ENCODE measurements around the gene ZNF841. TPM values are rescaled to one million over a fixed set of nuclear protein-coding genes. Genes with fewer than 3 reads are reported as not detected.

ZNF841 gene
- total RNA-seq, 1 donor from 2014 or later = 24.3 TPM

DNA sequence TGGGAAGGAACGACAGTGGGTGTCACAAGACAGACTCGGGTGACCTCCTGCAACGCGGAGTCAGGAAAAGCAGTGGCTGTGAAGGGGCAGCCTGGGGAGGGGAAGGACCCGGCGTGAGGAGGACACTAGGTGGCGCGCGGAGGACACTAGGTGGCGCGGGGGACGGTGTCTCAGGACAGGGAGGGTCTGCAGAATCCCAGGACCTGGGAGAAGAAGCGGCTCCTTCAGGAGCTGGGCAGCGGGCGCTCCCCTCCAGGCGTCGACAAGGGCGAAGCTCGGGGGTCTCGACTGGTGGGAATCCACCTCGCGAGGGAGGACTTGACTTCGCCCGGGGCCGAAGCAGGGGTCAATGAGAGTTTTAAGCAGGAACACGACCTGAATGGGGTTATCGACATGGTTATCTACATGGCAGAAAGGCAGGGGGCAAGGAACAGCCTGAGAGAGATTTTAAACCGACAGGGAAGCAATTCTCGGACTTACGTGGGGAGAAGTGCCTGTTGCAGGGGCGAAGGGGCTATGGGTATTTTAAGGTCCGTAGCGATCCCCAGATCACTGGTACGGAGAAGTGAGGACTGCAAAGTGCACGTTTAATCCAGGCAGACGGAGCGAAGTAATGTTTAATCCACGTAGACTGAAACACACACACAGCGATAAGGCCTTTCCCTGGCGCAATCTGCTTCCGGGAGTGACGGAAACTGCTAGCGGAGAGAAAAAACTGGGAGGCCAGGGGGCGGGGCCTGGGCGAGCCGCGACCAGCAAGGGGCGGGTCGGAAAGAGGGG lies 43.9 kb upstream of the ZNF841 start, which contains the start of gene ZNF616:
Gene ZNF616 (minus strand): TSS at position 687 of the 780 bp plus-strand sequence. CDS start 9,426 bp downstream, outside the sequence.
- DNase-seq (ENCODE audit: low spot score) = peak; percentile 98
- peak within 1 kb of the TSS; percentile 98 for H3K27ac Mint-ChIP-seq (ENCODE audit: unreplicated experiment)
- H3K4me1 Mint-ChIP-seq (ENCODE audit: low read depth) = peaks cover 20% of the 10 kb centered on the region
- peaks cover 30% of the 10 kb centered on the region for H3K9me3 Mint-ChIP-seq (ENCODE audit: low read depth)
- TF ChIP-seq, protein P1, sequence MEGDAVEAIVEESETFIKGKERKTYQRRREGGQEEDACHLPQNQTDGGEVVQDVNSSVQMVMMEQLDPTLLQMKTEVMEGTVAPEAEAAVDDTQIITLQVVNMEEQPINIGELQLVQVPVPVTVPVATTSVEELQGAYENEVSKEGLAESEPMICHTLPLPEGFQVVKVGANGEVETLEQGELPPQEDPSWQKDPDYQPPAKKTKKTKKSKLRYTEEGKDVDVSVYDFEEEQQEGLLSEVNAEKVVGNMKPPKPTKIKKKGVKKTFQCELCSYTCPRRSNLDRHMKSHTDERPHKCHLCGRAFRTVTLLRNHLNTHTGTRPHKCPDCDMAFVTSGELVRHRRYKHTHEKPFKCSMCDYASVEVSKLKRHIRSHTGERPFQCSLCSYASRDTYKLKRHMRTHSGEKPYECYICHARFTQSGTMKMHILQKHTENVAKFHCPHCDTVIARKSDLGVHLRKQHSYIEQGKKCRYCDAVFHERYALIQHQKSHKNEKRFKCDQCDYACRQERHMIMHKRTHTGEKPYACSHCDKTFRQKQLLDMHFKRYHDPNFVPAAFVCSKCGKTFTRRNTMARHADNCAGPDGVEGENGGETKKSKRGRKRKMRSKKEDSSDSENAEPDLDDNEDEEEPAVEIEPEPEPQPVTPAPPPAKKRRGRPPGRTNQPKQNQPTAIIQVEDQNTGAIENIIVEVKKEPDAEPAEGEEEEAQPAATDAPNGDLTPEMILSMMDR (IDR thresholded peaks at IDR 0.05) = peak; percentile 92
- H3K4me3 Mint-ChIP-seq (ENCODE audit: unreplicated experiment) = peak within 1 kb of the TSS; percentile 99
- H3K36me3 Mint-ChIP-seq (ENCODE audit: low read depth) = peaks cover 25% of the 10 kb centered on the region
- H3K27me3 Mint-ChIP-seq (ENCODE audit: low read depth) = no peaks in the 10 kb centered on the region

DNA sequence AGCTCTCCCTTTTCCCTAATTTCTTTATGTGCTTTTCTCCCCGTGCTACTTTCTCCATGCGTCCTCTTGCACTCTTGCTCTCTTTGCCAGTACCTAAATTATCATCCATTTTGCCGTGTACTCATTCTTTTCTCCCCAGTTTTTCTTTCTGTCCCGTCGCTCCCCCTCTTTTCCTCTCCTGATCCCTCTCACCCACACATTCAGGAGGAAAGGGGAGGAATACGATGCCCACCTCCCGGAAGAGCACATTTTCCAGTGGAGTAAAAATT lies 43.4 kb upstream of the ZNF841 start:
- H3K27ac Mint-ChIP-seq (ENCODE audit: unreplicated experiment) = peak overlapping the region; percentile 98
- peaks cover 30% of the 10 kb centered on the region for H3K36me3 Mint-ChIP-seq (ENCODE audit: low read depth)
- TF ChIP-seq, protein P1 (IDR thresholded peaks at IDR 0.05) = no peak
- no peaks in the 10 kb centered on the region for H3K27me3 Mint-ChIP-seq (ENCODE audit: low read depth)
- H3K4me1 Mint-ChIP-seq (ENCODE audit: low read depth) = peaks cover 20% of the 10 kb centered on the region
- H3K9me3 Mint-ChIP-seq (ENCODE audit: low read depth) = peaks cover 34% of the 10 kb centered on the region
- DNase-seq (ENCODE audit: low spot score) = no peak
- peak overlapping the region; percentile 99 for H3K4me3 Mint-ChIP-seq (ENCODE audit: unreplicated experiment)

DNA sequence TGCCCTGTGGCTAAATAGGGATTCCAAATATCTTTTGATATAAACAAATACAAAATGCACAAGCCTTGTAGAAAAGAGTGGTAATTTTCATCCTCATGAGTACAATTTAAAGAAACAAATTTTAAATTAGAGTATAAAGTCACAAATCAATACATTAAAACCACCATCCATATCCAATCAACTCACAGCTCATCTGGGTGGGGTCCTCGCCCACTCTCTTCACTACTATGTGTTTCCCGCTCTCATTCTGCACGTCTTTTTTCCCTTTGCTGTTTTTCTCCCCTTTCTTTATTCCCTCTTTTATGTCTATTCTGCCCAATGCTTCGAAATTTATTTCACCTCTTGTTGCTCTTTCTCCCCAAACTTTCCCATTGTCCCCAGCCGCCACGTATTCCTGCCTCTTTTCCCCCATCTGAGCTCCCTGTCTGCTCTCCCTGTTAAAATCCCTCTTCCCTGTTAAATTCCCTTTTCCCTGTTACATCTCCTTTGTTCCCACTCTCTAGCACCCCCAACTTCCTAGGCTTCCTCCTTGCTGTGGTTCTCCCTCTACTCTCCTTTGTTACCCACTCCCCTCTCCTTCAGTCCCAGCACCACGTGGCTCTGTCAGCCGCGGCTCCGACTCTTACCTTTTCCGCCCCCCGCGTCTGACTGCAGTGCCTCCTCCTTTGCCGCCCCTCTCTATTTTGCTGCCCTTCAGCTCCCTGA lies 42.9 kb upstream of the ZNF841 start:
- H3K36me3 Mint-ChIP-seq (ENCODE audit: low read depth) = peaks cover 32% of the 10 kb centered on the region
- peak overlapping the region; percentile 99 for H3K4me3 Mint-ChIP-seq (ENCODE audit: unreplicated experiment)
- peaks cover 20% of the 10 kb centered on the region for H3K4me1 Mint-ChIP-seq (ENCODE audit: low read depth)
- peaks cover 36% of the 10 kb centered on the region for H3K9me3 Mint-ChIP-seq (ENCODE audit: low read depth)
- no peaks in the 10 kb centered on the region for H3K27me3 Mint-ChIP-seq (ENCODE audit: low read depth)
- DNase-seq (ENCODE audit: low spot score) = no peak
- TF ChIP-seq, protein P1 (IDR thresholded peaks at IDR 0.05) = no peak
- peak overlapping the region; percentile 98 for H3K27ac Mint-ChIP-seq (ENCODE audit: unreplicated experiment)

DNA sequence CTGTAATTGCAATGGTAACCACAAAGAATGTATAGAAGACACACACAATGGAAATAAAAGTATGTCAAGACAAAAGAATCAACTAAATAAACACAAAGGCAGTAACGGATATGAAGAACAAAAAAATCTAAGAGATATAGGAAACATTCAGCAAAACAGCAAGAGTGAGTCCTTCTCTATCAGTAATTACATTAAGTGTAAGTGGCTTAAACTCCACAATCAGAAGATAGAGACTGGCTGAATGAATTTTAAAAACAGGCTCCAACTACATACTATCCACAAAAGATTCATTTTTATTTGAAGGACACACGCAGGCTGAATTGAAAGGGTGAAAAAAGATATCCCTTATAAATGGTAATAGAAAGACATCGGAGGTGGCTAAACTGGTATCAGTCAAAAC lies 24.7 kb upstream of the ZNF841 start:
- no peak for DNase-seq (ENCODE audit: low spot score)
- Mint-ChIP-seq H3K4me1 (ENCODE audit: low read depth) (no peaks in the 10 kb centered on the region), H3K4me3 (ENCODE audit: unreplicated experiment) (no peak overlapping the region), H3K27ac (ENCODE audit: unreplicated experiment) (no peak overlapping the region), H3K36me3 (ENCODE audit: low read depth) (peaks cover 90% of the 10 kb centered on the region), H3K9me3 (ENCODE audit: low read depth) (peaks cover 74% of the 10 kb centered on the region), H3K27me3 (ENCODE audit: low read depth) (no peaks in the 10 kb centered on the region)
- TF ChIP-seq, protein P1 (IDR thresholded peaks at IDR 0.05) = no peak

DNA sequence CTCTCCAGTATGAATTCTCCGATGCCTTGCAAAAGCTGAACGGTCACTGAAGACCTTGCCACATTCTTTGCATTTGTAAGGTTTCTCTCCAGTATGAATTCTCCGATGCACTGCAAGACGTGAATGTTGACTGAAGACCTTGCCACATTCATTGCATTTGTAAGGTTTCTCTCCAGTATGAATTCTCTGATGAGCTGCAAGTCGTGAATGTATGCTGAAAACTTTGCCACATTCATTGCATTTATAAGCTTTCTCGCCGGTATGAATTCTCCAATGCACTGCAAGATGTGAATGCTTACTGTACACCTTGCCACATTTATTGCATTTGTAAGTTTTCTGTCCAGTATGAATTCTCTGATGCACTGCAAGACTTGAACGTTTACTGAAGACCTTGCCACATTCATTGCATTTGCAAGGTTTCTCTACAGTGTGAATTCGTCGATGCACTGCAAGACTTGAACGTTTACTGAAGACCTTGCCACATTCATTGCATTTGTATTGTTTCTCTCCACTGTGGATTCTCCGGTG lies 20.0 kb upstream of the ZNF841 start:
- no peak overlapping the region for H3K27ac Mint-ChIP-seq (ENCODE audit: unreplicated experiment)
- peaks cover 83% of the 10 kb centered on the region for H3K9me3 Mint-ChIP-seq (ENCODE audit: low read depth)
- H3K4me1 Mint-ChIP-seq (ENCODE audit: low read depth) = no peaks in the 10 kb centered on the region
- no peaks in the 10 kb centered on the region for H3K27me3 Mint-ChIP-seq (ENCODE audit: low read depth)
- TF ChIP-seq, protein P1 (IDR thresholded peaks at IDR 0.05) = no peak
- peaks cover 84% of the 10 kb centered on the region for H3K36me3 Mint-ChIP-seq (ENCODE audit: low read depth)
- H3K4me3 Mint-ChIP-seq (ENCODE audit: unreplicated experiment) = no peak overlapping the region
- no peak for DNase-seq (ENCODE audit: low spot score)
